RWPE2 (cell line): Measurements from ENCODE around the gene GPSM1.

ENCODE experiments used
- ATAC-seq: fragments of 200-7000 bp; cut with Tn5 transposase; 3 replicates; pipeline ENCODE4 v1.9.1; 2021; ENCODE audit warnings: low read depth
- DNase-seq: peaks from one replicate; pipeline ENCODE4 v3.0.0-alpha.2; 2020; ENCODE audit warnings: low spot score
- H3K27ac ChIP-seq: fragments of 450-650 bp; 2 replicates; pipeline ENCODE4 v1.5.1; 2017; ENCODE audit warnings: mild to moderate bottlenecking; ENCODE audit not compliant: poor library complexity, severe bottlenecking
- H3K27me3 ChIP-seq: fragments of 250-450 bp; sonication (Bioruptor Pico); 2 replicates; pipeline ENCODE4 v1.5.1; 2021; ENCODE audit warnings: mild to moderate bottlenecking, moderate library complexity; ENCODE audit not compliant: insufficient read depth, poor library complexity, severe bottlenecking
- H3K36me3 ChIP-seq: fragments of 250-450 bp; sonication (Bioruptor Pico); 2 replicates; pipeline ENCODE4 v1.5.1; 2020; ENCODE audit warnings: low read depth, mild to moderate bottlenecking, moderate library complexity
- H3K4me1 ChIP-seq: fragments of 250-450 bp; sonication (Bioruptor Pico); 2 replicates; pipeline ENCODE4 v1.5.1; 2021; ENCODE audit warnings: mild to moderate bottlenecking, moderate library complexity; ENCODE audit not compliant: insufficient read depth, poor library complexity, severe bottlenecking
- H3K4me3 ChIP-seq: fragments of 250-450 bp; sonication (Bioruptor Pico); 2 replicates; pipeline ENCODE4 v1.5.1; 2021; ENCODE audit warnings: mild to moderate bottlenecking, moderate library complexity; ENCODE audit not compliant: severe bottlenecking
- H3K9me3 ChIP-seq: fragments of 250-450 bp; sonication (Bioruptor Pico); 2 replicates; pipeline ENCODE4 v1.5.1; 2021; ENCODE audit warnings: mild to moderate bottlenecking, moderate library complexity; ENCODE audit not compliant: severe bottlenecking
- TF ChIP-seq, protein P1 (sequence below): fragments of 450-650 bp; IDR thresholded peaks from one replicate; pipeline ENCODE4 v1.5.1; 2017; ENCODE audit warnings: mild to moderate bottlenecking, moderate library complexity; ENCODE audit not compliant: poor library complexity, severe bottlenecking

GPSM1 gene

GRCh38 chr9:136333045-136333444 is 5.7 kb downstream of the GPSM1 start:
- Histone ChIP-seq H3K4me1 (no peaks in the 10 kb centered on the region), H3K27ac (no peak overlapping the region), H3K9me3 (no peaks in the 10 kb centered on the region), H3K4me3 (no peak overlapping the region), H3K36me3 (no peaks in the 10 kb centered on the region), H3K27me3 (no peaks in the 10 kb centered on the region)
- TF ChIP-seq, protein P1, sequence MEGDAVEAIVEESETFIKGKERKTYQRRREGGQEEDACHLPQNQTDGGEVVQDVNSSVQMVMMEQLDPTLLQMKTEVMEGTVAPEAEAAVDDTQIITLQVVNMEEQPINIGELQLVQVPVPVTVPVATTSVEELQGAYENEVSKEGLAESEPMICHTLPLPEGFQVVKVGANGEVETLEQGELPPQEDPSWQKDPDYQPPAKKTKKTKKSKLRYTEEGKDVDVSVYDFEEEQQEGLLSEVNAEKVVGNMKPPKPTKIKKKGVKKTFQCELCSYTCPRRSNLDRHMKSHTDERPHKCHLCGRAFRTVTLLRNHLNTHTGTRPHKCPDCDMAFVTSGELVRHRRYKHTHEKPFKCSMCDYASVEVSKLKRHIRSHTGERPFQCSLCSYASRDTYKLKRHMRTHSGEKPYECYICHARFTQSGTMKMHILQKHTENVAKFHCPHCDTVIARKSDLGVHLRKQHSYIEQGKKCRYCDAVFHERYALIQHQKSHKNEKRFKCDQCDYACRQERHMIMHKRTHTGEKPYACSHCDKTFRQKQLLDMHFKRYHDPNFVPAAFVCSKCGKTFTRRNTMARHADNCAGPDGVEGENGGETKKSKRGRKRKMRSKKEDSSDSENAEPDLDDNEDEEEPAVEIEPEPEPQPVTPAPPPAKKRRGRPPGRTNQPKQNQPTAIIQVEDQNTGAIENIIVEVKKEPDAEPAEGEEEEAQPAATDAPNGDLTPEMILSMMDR, result no peak
- ATAC-seq (no peak), DNase-seq (no peak)

- DNase-seq (no peak), ATAC-seq (no peak)
- Histone ChIP-seq H3K4me3 (no peak overlapping the region), H3K27me3 (no peaks in the 10 kb centered on the region), H3K9me3 (no peaks in the 10 kb centered on the region), H3K36me3 (no peaks in the 10 kb centered on the region), H3K4me1 (no peaks in the 10 kb centered on the region), H3K27ac (no peak overlapping the region)
- TF ChIP-seq, protein P1, result no peak
Observed at GRCh38 chr9:136333486-136333885, 6.1 kb downstream of the GPSM1 start.

DNA sequence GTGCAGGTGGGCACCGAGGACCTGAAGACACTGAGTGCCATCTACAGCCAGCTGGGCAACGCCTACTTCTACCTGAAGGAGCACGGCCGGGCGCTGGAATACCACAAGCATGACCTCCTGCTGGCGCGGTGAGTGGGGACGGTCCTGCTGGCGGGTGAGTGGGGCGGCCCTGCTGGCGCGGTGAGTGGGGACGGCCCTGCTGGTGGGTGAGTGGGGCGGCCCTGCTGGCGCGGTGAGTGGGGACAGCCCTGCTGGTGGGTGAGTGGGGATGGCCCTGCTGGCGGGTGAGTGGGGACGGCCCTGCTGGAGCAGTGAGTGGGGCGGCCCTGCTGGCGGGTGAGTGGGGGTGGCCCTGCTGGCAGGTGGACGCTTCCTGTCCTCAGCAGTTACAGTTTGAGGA is 7.2 kb downstream of the GPSM1 start:
- no peak for ATAC-seq
- Histone ChIP-seq H3K9me3 (no peaks in the 10 kb centered on the region), H3K36me3 (no peaks in the 10 kb centered on the region), H3K4me3 (no peak overlapping the region), H3K4me1 (no peaks in the 10 kb centered on the region), H3K27me3 (no peaks in the 10 kb centered on the region), H3K27ac (no peak overlapping the region)
- no peak for DNase-seq
- TF ChIP-seq, protein P1, result no peak

- no peaks in the 10 kb centered on the region for H3K4me1 ChIP-seq
- no peak overlapping the region for H3K4me3 ChIP-seq
- H3K27me3 ChIP-seq, result no peaks in the 10 kb centered on the region
- no peaks in the 10 kb centered on the region for H3K36me3 ChIP-seq
- no peaks in the 10 kb centered on the region for H3K9me3 ChIP-seq
- no peak for ATAC-seq
- DNase-seq, result no peak
- H3K27ac ChIP-seq, result no peak overlapping the region
- TF ChIP-seq, protein P1, result no peak
Observed at GRCh38 chr9:136335296-136336155, 8.2 kb downstream of the GPSM1 start.
